H1 (cell line): ENCODE results near the gene TBC1D17. TPM values are rescaled to one million over a fixed set of nuclear protein-coding genes. Genes with fewer than 3 reads are reported as not detected.

Experiments used
- FOSL1 ChIP-seq: IDR thresholded peaks from 2 replicates; pipeline ENCODE4 v1.6.1; 2011; ENCODE audit warnings: mild to moderate bottlenecking, low read depth, low read length, moderate library complexity; ENCODE audit not compliant: insufficient read depth
- MAFK ChIP-seq: IDR thresholded peaks from 2 replicates; pipeline ENCODE4 v1.6.1; 2012; ENCODE audit warnings: low read depth, mild to moderate bottlenecking, improper control_type of control experiment, low read length
- RXRA ChIP-seq: IDR thresholded peaks from 2 replicates; pipeline ENCODE4 v1.6.1; 2011; ENCODE audit warnings: low read depth, mild to moderate bottlenecking, low read length, moderate library complexity; ENCODE audit not compliant: insufficient read depth
- SUZ12 ChIP-seq: fragments of 200-600 bp; sonication (generic); IDR thresholded peaks from 2 replicates; pipeline ENCODE4 v1.6.1; 2012; ENCODE audit warnings: mild to moderate bottlenecking, inconsistent platforms, low read length, moderate library complexity, mixed read lengths
- polyA plus RNA-seq, 7 experiments: library from polyadenylated mRNA; depleted of rRNA in 3 of 7; stranded (reverse) in 5 of 7; unstranded in 2 of 7; fragments of >200 nt in 5 of 7; fragments of 200-250 nt in 2 of 7; gene quantifications; 1 replicate in 5 of 7; 2 replicates in 1 of 7; 4 replicates in 1 of 7; pipeline versions ENCODE4 v1.2.1 to v1.2.3, GENCODE V29; 2011 to 2013; ENCODE audit warnings: missing spikeins in 2 of 7, mixed read lengths in 2 of 7
- total RNA-seq: library from RNA; stranded (reverse); fragmentation: NEBNext Ultra II Directional; extraction: Animal tissue kit (Norgen Biotek cat#: 25700); gene quantifications from 2 replicates; pipeline ENCODE4 v1.2.1, GENCODE V29; 2021

TBC1D17 gene
- total and polyA plus RNA-seq, 2 of the 8 experiments (the other 6 are each of a cell fraction or from before 2014, with no cell fraction given): 30.3 to 44.9 TPM

DNA sequence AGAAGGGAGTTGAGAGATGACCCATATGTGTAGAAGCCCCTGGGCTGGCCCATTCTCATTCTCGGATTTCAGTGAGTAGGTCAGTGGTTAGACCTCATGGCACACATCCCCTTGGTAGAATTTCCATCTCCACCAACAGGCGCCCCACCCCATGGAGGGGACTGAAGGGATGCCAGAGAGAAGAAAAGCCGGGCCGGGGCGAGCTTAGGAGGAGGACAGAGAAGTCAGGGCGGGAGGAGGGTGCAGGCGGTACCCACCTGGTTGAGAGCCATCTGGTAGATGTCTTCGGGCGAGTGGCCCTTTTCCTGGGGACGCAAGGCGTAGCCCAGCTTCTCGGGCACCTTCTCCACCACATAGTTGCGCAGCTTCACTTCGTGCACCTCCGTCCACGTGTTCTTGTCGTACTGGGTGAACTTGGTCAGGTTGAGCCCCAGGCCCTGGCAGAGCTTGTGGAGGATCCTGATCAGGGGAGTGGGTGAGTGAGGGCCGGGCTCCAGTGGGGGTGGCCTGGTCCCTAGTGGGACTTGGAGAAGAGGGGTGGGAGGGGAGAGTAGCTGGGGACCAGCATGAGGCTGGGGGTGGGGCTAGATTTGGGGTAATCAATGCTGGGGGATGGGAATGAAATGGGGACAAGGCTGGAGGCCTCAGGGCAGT, 16.6 kb downstream of the TBC1D17 start (continued):
- TF ChIP-seq MAFK: no peak
- no peak for TF ChIP-seq FOSL1
- no peak for TF ChIP-seq SUZ12
- no peak for TF ChIP-seq RXRA
